HG02852 (cell line): ENCODE results near the gene ZBTB20.
"Not testable (repeated sequence)": the region's sequence is repeated elsewhere in the genome, so short reads cannot be mapped to it uniquely, and the experiment has no call there.

Experiments used
- ATAC-seq: cut with Tn5 transposase; IDR thresholded peaks from one replicate; pipeline ENCODE4 v1.9.1; 2021; ENCODE audit warnings: mild to moderate bottlenecking, moderate library complexity; ENCODE audit not compliant: unreplicated experiment

The ZBTB20 gene

DNA sequence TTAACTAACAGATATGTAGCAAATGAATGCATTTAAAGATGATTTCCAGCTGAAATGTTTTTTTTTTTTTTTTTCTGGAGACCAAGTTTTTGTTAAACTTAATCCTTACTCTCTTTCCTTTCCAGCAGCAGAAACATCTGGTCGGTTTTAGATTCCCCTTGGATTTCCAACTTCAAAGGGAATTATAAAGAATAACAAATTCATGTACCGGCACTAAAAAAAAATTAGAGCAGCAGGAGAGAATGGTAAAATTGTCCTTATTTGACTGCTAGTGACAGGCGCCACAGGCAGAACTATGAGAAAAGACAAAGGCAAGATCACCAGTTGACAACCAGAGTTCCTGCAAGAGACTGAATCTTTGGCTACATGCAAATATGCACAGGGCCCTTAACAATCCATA is 459.9 kb downstream of the ZBTB20 start:
- ATAC-seq = no peak

DNA sequence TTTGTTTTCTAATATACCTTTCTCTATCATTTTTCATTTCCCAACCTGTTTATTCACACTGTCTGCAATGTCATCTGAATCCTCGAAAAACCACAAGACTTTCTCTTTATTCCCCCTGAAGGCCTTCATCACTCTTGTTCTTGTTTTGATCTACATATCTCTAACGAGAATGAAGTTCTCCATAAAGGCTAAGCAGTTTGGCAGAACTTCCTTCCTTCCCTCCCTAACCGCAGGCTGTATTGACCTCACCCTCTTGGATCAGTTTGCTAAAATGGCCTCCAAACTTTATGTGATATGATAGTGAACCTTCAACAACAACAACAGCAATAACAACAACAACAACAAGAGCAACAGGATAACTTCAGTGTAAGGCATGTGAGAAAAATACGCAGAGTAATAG is 460.5 kb downstream of the ZBTB20 start:
- ATAC-seq = no peak

DNA sequence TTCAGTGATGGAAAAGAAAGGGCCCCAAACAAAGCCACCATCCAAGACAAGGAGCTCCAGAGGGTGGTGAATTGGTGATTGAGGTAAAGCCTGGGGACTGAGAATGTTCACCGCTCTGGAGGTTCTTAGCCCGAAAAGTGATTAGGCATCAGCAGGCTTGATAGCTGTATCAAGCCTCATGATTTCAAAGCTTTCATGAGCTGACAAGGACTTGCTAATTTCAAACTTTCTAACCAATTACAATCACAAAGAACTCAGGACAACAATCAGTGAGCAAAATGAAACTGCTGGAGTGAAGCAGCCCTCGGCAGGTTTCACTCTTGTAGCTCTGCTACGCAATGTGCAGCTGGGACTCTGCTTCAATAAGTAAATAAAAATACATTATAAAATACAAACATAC is 461.9 kb downstream of the ZBTB20 start:
- no peak for ATAC-seq

DNA sequence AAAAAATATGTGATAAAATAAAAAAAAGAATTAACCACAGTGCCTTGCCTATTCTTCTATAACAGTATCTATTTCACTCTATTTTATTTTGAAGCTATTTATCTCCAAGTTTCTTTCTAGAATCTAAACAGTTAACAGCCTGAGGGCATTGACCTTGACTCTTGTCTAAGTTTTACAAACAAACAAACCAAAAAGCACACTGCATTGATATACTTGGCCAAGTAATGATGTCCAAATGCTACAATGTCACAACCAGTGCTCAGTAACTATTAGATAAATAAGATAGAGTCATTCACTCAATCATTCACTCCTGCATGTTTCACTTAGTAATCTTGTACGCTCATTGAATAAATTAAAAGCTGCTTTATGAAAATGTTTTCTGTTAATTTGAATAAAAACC is 466.8 kb downstream of the ZBTB20 start:
- no peak for ATAC-seq

DNA sequence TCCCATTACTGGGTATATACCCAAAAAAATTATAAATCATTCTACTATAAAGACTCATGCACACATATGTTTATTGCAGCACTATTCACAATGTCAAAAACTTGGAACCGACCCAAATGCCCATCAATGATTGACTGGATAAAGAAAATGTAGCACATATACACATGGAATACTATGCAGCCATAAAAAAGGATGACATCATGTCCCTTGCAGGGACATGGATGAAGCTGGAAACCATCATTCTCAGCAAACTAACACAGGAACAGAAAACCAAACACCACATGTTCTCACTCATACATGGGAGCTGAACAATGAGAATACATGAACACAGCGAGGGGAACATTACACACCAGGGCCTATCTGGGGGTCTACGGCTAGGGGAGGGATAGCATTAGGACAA is 467.3 kb downstream of the ZBTB20 start:
- ATAC-seq = not testable (repeated sequence)

DNA sequence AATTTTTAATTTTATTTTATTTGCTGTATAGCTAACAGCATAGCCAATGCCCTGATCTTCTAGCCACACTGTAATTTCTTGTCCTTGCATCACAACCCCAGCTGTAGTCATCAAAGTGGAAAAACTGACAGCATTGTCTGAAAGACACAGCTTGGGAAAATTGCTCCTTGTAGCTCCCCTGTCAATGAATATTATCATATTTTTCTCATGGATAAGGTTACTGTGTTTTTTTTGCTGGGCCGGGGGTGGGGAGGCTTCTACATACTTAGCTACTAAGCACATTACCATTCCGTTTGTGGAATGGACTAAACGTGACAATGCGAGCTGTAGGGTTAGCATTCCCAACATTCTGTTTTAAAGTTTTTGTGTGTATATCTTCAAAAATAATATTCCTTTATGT is 472.0 kb downstream of the ZBTB20 start:
- no peak for ATAC-seq

- no peak for ATAC-seq
Measured at GRCh38 chr3:114674036-114674435, 473.1 kb downstream of the ZBTB20 start.

DNA sequence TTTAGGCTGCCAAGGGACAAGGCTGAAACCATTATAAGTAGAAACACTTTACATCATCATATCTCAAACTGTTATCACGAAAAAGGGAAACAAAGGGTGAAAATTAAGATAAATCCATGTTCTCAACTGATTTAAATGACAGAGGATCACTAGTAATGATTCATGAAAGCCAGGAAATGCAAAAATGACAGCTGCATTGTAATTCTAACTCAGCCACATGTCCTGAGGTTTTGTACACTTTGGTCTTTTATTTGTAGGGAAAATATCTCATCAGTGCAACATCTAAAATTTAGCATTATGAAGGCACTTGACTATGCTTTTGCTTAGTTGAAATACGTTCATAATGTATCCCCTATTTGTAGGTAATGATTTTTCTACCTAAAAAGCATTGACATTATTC is 473.6 kb downstream of the ZBTB20 start:
- ATAC-seq = no peak

DNA sequence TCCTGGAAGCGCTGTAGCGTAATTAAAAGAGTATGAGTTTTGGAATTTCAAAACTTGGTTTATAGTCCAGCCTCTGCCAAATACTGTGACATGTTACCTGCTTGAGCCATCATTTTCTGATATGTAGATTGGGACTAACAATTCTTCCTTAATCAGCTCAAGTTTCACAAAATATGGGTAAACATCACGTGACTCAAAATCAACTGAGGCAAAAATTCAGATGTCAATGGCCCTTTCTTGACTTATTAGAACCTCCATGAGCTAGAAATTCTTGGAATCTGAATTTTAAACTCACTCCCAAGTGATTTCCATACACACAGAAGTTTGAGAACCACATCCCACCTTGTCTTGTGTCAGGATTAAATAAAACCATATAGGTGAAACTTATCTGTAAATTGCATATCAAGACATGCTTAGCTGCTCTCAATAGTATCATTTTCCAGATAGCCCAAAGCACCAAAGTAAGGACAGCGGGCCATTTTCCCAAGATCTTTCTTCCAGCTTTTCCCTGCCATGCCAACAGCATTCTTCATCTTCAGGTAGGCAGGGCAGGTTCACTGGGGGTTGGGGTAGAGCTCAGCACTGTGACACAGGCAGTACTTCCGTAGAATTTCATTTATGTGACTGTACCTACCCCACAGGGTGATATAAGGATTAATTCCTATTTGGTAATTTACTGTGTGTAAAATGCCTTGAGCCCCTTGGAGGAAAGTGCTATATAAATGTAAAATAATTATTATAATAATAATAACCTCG is 474.2 kb downstream of the ZBTB20 start:
- ATAC-seq = no peak

DNA sequence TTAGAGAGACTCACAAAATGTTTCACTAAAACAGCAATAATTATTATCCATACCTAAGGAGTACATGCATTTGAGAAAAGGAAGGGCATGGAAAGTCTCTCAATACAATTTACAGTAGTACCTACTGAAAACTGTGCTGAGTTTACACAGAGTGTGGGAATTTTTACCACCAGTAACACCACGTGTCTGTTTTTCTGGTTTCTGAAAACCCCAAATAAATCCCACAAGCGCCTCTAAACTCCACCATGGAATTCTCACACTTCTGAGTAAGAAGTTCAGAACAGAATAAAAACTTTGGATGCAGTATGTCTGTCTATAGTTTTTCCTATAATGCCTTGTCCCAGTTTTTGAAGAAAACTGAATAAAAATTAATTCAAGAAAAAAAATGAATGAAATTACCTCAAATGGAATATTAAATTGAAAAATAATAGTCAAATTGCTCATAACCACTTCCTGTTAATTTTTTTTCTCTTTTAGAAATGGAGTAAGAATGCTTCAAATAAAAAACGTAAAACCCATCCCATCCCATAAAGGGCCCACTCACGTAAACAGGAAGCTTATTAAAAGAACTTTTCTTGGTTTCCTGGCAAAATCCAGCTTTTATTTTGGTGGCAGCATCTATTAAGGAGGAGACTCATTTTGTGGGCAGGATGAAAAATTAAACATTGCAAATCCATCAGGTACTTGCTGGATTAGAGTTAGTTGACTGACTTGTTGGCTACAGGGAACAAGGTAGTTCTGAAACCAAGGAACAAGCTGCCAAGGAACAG is 475.2 kb downstream of the ZBTB20 start:
- no peak for ATAC-seq

GRCh38 chr3:114669614-114670013 is 477.5 kb downstream of the ZBTB20 start:
- no peak for ATAC-seq

DNA sequence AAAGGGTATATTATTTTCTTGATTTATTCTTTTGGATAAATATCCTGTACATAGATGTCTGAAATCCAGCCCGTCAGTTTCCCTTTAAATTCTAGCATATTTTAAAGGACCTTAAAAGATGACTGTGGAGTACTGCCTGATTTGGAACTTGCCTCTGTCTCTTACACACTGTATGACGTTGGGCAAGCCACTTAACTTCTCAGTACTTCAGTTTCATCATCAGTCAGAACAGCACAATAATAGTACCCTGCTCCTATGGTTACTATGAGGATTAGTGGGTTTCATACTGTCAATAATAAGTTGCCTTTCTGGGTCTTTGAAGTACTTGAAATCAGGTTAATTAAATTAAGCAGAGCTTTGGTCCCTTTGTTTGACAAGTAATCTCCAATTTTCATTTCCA is 479.0 kb downstream of the ZBTB20 start:
- no peak for ATAC-seq

DNA sequence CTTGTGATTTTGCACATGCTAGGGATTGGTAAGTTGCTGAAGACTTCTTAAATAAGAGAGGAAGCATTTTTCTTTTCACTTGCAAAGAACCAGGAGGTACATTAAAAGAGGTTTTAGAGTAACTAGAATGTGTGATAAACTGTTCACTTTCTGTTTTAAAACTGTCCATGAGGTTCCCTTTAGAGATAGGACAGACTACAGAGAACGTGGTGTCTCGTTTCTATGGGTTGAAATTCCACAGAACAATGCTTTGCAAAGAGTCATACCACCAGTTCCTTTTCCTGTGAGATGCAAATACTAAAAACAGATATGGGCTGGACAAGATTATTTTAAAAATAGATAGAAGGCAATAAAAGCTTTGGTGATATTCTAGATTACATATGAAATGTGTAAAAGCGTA is 480.5 kb downstream of the ZBTB20 start:
- ATAC-seq = no peak

- no peak for ATAC-seq
Measured at GRCh38 chr3:114664006-114664405, 483.1 kb downstream of the ZBTB20 start.

GRCh38 chr3:114660808-114661207 is 486.3 kb downstream of the ZBTB20 start:
- ATAC-seq = no peak

GRCh38 chr3:114660124-114660523 is 487.0 kb downstream of the ZBTB20 start:
- no peak for ATAC-seq

DNA sequence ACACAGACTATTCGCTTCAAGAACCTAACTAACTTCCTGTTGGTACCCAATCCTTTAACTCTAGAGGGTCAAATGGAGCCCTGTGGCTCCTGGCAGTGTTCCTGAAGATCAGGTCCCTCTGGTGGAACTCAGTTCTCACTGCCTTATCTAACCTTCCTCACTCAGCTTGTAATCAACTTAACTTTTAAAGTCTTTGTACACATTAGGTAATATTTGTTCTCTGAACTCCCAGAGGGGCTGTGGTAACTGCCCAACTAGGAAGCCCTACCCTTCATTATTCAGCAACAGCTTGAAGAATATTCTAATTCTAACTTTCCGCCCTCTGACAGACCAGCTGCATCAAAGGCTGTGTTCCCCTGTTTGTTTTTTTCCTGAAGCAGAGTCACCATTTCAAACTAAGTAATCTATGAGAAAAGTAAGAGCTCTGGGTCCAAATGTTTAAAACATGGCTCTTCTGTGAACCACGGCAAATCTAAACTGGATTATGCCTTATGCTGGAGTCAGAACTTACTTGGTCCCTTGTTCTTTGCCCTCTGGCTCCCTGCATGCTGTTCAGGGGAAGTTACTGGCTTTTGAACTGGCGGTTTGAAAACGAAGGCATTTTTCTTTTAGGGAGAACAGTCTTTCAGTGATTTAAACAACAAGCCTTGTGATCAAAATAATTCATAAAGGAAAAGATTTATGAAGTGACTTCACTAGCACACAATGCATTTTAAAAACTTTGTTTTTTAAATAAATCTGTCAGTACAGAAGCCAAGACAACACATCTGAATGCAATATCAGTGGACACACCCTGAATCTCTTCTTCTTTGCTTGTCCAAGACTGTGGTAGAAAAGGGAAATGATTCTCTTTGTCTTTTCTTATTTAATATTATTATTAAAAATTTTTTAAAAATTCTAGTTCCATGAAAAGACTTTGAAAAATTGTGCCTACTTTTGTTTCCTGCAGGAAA is 487.7 kb downstream of the ZBTB20 start:
- no peak for ATAC-seq

DNA sequence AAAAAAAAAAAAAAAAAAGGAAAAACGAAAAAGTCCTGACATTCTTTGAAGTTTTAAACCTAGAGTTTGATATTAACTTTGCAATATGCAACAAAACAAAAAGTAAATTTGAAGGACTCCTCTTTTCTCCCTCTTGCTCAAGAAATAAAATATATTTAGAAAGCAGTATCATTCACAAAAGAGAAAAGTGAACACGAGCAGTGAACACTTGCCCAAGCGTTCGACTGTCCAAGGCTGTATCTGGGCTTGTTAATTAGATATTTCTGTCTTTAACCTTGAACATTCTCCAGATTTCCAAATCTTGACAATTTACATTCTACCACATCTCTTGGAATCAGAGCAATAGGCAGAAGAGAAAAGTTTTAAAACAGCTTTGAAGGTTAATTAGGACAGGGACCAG is 495.5 kb downstream of the ZBTB20 start:
- no peak for ATAC-seq

- ATAC-seq = no peak
Measured at GRCh38 chr3:114650808-114651207, 496.3 kb downstream of the ZBTB20 start.

DNA sequence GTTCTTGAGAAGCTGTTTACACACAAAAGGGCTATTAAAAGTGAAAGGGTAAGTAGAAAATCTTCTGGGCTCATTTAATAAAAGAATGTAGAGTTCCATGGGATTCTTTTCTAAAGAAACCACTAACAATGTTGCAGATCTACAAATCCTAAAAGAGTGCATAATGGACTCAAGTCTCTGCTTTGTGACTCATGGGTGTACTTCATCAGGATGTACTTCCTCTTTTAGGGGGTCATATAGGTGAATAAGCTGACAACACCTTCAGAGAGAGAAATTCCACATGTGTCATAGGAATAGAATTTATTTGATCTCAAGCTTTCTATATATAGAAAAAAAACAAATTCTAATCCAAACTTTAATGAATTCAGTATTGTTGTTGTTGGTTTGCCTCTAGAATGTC is 497.8 kb downstream of the ZBTB20 start:
- ATAC-seq = no peak

- no peak for ATAC-seq
Measured at GRCh38 chr3:114646526-114646925, 500.6 kb downstream of the ZBTB20 start.
